GM12878 (cell line): Measurements from ENCODE around the gene VCP. TPM values are rescaled to one million over a fixed set of nuclear protein-coding genes. Genes with fewer than 3 reads are reported as not detected.

Source experiments
- ATAC-seq: fragments of 200-7000 bp; cut with Tn5 transposase; 3 replicates; pipeline ENCODE4 v1.9.1; 2020; ENCODE audit warnings: mild to moderate bottlenecking, moderate library complexity
- BruUV-seq: library from RNA; stranded (reverse); fragments of 400-500 nt; replicated peaks from 2 replicates; lab custom pipeline; 2021; lab: Mats Ljungman, UMichigan
- CTCF ChIA-PET: fragments of 300-600 bp; sonication (Branson Sonifier 250); formaldehyde crosslinking; extraction: SDS; loops from one replicate; lab custom pipeline; 2021; ENCODE audit warnings: inconsistent platforms; lab: Yijun Ruan, JAX
- POLR2A ChIA-PET: fragments of 350-600 bp; formaldehyde crosslinking; extraction: SDS; loops from one replicate; lab custom pipeline; 2021; ENCODE audit warnings: inconsistent platforms; lab: Charles Lee
- RAD21 ChIA-PET: fragments of 300-600 bp; sonication (Branson Sonifier 250); formaldehyde crosslinking; loops from one replicate; lab custom pipeline; 2023; ENCODE audit warnings: antibody characterized with exemption; ENCODE audit not compliant: unreplicated experiment; lab: Charles Lee
- SMC1A ChIA-PET: fragments of 300-600 bp; sonication (Branson Sonifier 250); formaldehyde crosslinking; loops from one replicate; lab custom pipeline; 2023; ENCODE audit not compliant: unreplicated experiment, uncharacterized antibody; lab: Charles Lee
- DNase-seq: peaks from one replicate; pipeline ENCODE4 v3.0.0-alpha.2; 2011; ENCODE audit warnings: low read depth, low spot score
- FAIRE-seq: peaks from 3 replicates; lab custom pipeline; 2011; peaks lifted over from hg19 to GRCh38; lab: Jason Lieb, UNC
- H2AFZ ChIP-seq: 2 replicates; pipeline ENCODE4 v1.6.0; 2011; ENCODE audit warnings: low read depth, low read length, control low read depth; ENCODE audit not compliant: control insufficient read depth
- H3K27ac ChIP-seq: 2 replicates; pipeline ENCODE4 v1.5.1; 2011; ENCODE audit warnings: control low read depth; ENCODE audit not compliant: control insufficient read depth, insufficient read depth
- H3K27me3 ChIP-seq, 2 experiments: replicated peaks in 1 of 2; 2 replicates each; pipeline versions ENCODE4 v1.6.0 to v1.6.1; 2011; ENCODE audit warnings: low read length in 1 of 2; ENCODE audit not compliant: control insufficient read depth in 2 of 2, insufficient read depth in 2 of 2
- H3K36me3 ChIP-seq, 2 experiments: 2 replicates each; pipeline ENCODE4 v1.5.1; 2011; ENCODE audit warnings: low read length in 1 of 2; ENCODE audit not compliant: control insufficient read depth in 2 of 2, insufficient read depth in 2 of 2
- H3K4me1 ChIP-seq: 2 replicates; pipeline ENCODE4 v1.6.1; 2011; ENCODE audit warnings: mild to moderate bottlenecking, low read length, moderate library complexity, mixed read lengths; ENCODE audit not compliant: control insufficient read depth, insufficient read depth
- H3K4me2 ChIP-seq: 2 replicates; pipeline ENCODE4 v1.6.0; 2011; ENCODE audit warnings: control low read depth; ENCODE audit not compliant: control insufficient read depth, insufficient read depth
- H3K4me3 ChIP-seq: fragments of 200-600 bp; sonication (generic); 2 replicates; pipeline ENCODE4 v1.5.1; 2016
- H3K79me2 ChIP-seq: 2 replicates; pipeline ENCODE4 v1.6.0; 2011; ENCODE audit warnings: low read length; ENCODE audit not compliant: control insufficient read depth, insufficient read depth
- H3K9ac ChIP-seq: 2 replicates; pipeline ENCODE4 v1.8.0; 2011; ENCODE audit warnings: low read length, control low read depth, mixed read lengths; ENCODE audit not compliant: control insufficient read depth, insufficient read depth
- H3K9me3 ChIP-seq: replicated peaks from 3 replicates; pipeline ENCODE4 v1.5.1; 2011; ENCODE audit warnings: mild to moderate bottlenecking, low read length; ENCODE audit not compliant: control insufficient read depth, insufficient read depth
- H4K20me1 ChIP-seq: 2 replicates; pipeline ENCODE4 v1.6.0; 2011; ENCODE audit not compliant: control insufficient read depth, insufficient read depth
- BACH1 ChIP-seq: fragments of 450-650 bp; IDR thresholded peaks from 2 replicates; pipeline ENCODE4 v1.6.1; 2017; ENCODE audit warnings: mild to moderate bottlenecking, borderline replicate concordance
- BHLHE40 ChIP-seq, 2 experiments: fragments of 450-650 bp in 1 of 2; IDR thresholded peaks; 2 replicates each; pipeline ENCODE4 v1.6.1; 2011 to 2017; ENCODE audit warnings: low read depth in 2 of 2, borderline replicate concordance in 1 of 2, improper control_type of control experiment in 1 of 2, low read length in 1 of 2, mild to moderate bottlenecking in 1 of 2
- EGR1 ChIP-seq, 2 experiments: IDR thresholded peaks; 1 replicate in 1 of 2; 2 replicates in 1 of 2; pipeline ENCODE4 v1.6.1; 2011 to 2012; ENCODE audit warnings: low read depth in 2 of 2, low read length in 2 of 2, borderline replicate concordance in 1 of 2, mild to moderate bottlenecking in 1 of 2, moderate library complexity in 1 of 2
- EZH2 ChIP-seq: IDR thresholded peaks from 2 replicates; pipeline ENCODE4 v1.6.1; 2012; ENCODE audit warnings: low read depth, mild to moderate bottlenecking, control low read depth, inconsistent platforms, low read length, borderline replicate concordance; ENCODE audit not compliant: control insufficient read depth
- HDGF ChIP-seq: fragments of 450-650 bp; IDR thresholded peaks from 2 replicates; pipeline ENCODE4 v1.6.1; 2016; ENCODE audit warnings: antibody characterized with exemption
- IKZF1 ChIP-seq: fragments of 450-650 bp; conservative IDR thresholded peaks from 2 replicates; pipeline ENCODE4 v1.6.1; 2017; ENCODE audit warnings: antibody characterized with exemption, mild to moderate bottlenecking
- IKZF2 ChIP-seq, 2 experiments: fragments of 450-650 bp; IDR thresholded peaks; 2 replicates each; pipeline ENCODE4 v1.6.1; 2017; ENCODE audit warnings: mild to moderate bottlenecking in 2 of 2, moderate library complexity in 2 of 2
- NR2C1 ChIP-seq: fragments of 450-650 bp; IDR thresholded peaks from 2 replicates; pipeline ENCODE4 v1.6.1; 2017; ENCODE audit warnings: antibody characterized with exemption, mild to moderate bottlenecking, moderate library complexity
- NRF1 ChIP-seq: conservative IDR thresholded peaks from 2 replicates; pipeline ENCODE4 v1.6.1; 2011; ENCODE audit warnings: mild to moderate bottlenecking, low read depth, low read length, improper control_type of control experiment
- RAD21 ChIP-seq: IDR thresholded peaks from 2 replicates; pipeline ENCODE4 v1.6.1; 2011; ENCODE audit warnings: mild to moderate bottlenecking, low read depth, low read length, moderate library complexity; ENCODE audit not compliant: insufficient read depth
- SIN3A ChIP-seq: IDR thresholded peaks from 2 replicates; pipeline ENCODE4 v1.6.1; 2012; ENCODE audit warnings: low read depth, low read length, improper control_type of control experiment
- SREBF2 ChIP-seq: IDR thresholded peaks from 2 replicates; pipeline ENCODE4 v1.6.1; 2012; ENCODE audit warnings: mild to moderate bottlenecking, low read length
- SUPT20H ChIP-seq: IDR thresholded peaks from 2 replicates; pipeline ENCODE4 v1.6.1; 2011; ENCODE audit warnings: low read depth, mild to moderate bottlenecking, low read length, moderate library complexity, borderline replicate concordance; ENCODE audit not compliant: control insufficient read depth
- in situ Hi-C: fragments of 300-500 bp; cut with MboI; formaldehyde crosslinking; loops from 9 replicates; pipeline ENCODE4 v1.14.3; 2018; ENCODE audit warnings: mixed read lengths
- intact Hi-C: fragments of 100-400 bp; cut with micrococcal nuclease; formaldehyde crosslinking; loops from one replicate; pipeline ENCODE4 v1.14.2; 2022; ENCODE audit not compliant: unreplicated experiment
- polyA plus RNA-seq, 11 experiments: library from polyadenylated mRNA; depleted of rRNA in 4 of 11; unstranded in 6 of 11; stranded (reverse) in 5 of 11; fragments of >200 nt; fragmentation: Nextera tagmentation in 4 of 11; fragmentation: Illumina TruSeq in 1 of 11; extraction: Ambion mirVana in 4 of 11; extraction: Trizol in 1 of 11; gene quantifications; 1 replicate in 1 of 11; 2 replicates in 10 of 11; pipeline versions ENCODE4 v1.2.1 to v1.2.3, GENCODE V29; 2011 to 2016; ENCODE audit warnings: inconsistent platforms in 2 of 11, missing spikeins in 2 of 11, low read depth in 1 of 11
- total RNA-seq, 4 experiments: library from RNA; depleted of rRNA in 3 of 4; stranded (reverse); fragments of >200 nt in 3 of 4; fragmentation: Illumina TruSeq in 1 of 4; extraction: Trizol in 1 of 4; gene quantifications; 2 replicates each; pipeline versions ENCODE4 v1.2.1 to v1.2.3, GENCODE V29; 2013 to 2021
- TF ChIP-seq, protein P1 (sequence below): fragments of 450-650 bp; IDR thresholded peaks from 2 replicates; pipeline ENCODE4 v1.6.1; 2016; ENCODE audit warnings: mild to moderate bottlenecking
- TF ChIP-seq, protein P2 (sequence below): IDR thresholded peaks from 2 replicates; pipeline ENCODE4 v1.6.1; 2011; ENCODE audit warnings: mild to moderate bottlenecking, low read depth, low read length, moderate library complexity; ENCODE audit not compliant: insufficient replicate concordance
- TF ChIP-seq, protein P3 (sequence below): fragments of 450-650 bp; formaldehyde crosslinking; IDR thresholded peaks from 2 replicates; pipeline ENCODE4 v1.4.0; 2020; ENCODE audit warnings: mild to moderate bottlenecking, moderate library complexity

VCP gene
- total and polyA plus RNA-seq, 10 of the 15 experiments (the other 5 are each of a cell fraction or from before 2014, with no cell fraction given): 7.4 to 327 (median 244) TPM

DNA sequence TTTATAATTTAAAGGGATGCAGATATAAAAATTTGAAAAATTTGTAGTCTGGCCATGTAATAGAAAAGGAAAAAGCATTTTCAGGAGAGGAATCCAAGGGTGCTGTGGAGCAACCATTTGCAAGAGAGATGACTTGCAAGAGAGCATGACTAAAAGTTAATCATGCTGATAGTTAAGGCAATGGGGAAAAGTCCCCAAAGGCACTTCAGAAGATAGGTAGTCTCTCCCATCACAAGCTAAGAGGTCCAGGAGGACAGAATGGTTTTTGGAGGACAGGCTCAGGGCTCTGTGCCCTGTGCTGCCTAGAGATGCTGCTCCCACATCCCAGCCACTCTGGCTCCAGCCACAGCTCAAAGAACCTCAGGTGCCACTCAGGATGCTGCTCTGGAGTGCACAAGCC, 44.1 kb downstream of the VCP start:
- ChIA-PET POLR2A (interaction anchor here (0.6 kb wide), 1 partner anchor 290 kb away, joined by 3 read pairs; no protein-coding TSS in a partner anchor), RAD21 (interaction anchor here (0.9 kb wide), 1 partner anchor 23 kb away, joined by 3 read pairs; no protein-coding TSS in a partner anchor), CTCF (interaction anchor here (0.6 to 7.2 kb wide), 6 partner anchors 10 to 967 kb away, joined by 3 to 39 read pairs (median 4); partner anchors contain the start of gene PIGO), SMC1A (interaction anchor here (1.3 kb wide), 1 partner anchor 23 kb away, joined by 7 read pairs; no protein-coding TSS in a partner anchor)
- Histone ChIP-seq H3K27me3 (no peaks in the 10 kb centered on the region), H3K4me2 (no peak overlapping the region), H3K4me1 (peaks cover 4% of the 10 kb centered on the region; the same call in 1 of the 2 replicates), H3K27ac (no peak overlapping the region), H3K9ac (no peak overlapping the region), H3K4me3 (no peak overlapping the region), H3K9me3 (no peaks in the 10 kb centered on the region; the same call in 2 of the 3 replicates), H2AFZ (no peak overlapping the region), H4K20me1 (no peaks in the 10 kb centered on the region), H3K36me3 (no peaks in the 10 kb centered on the region), H3K79me2 (no peaks in the 10 kb centered on the region)
- in situ Hi-C loops (no loop called here), intact Hi-C loops (no loop called here)
- ATAC-seq (no peak), DNase-seq (no peak), FAIRE-seq (no peak)
- no TSS peak for BruUV-seq
- TF ChIP-seq NR2C1: no peak
- TF ChIP-seq, protein P1, sequence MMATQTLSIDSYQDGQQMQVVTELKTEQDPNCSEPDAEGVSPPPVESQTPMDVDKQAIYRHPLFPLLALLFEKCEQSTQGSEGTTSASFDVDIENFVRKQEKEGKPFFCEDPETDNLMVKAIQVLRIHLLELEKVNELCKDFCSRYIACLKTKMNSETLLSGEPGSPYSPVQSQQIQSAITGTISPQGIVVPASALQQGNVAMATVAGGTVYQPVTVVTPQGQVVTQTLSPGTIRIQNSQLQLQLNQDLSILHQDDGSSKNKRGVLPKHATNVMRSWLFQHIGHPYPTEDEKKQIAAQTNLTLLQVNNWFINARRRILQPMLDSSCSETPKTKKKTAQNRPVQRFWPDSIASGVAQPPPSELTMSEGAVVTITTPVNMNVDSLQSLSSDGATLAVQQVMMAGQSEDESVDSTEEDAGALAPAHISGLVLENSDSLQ: no peak
- TF ChIP-seq BHLHE40 (IDR thresholded peaks at IDR 0.05; ENCODE audit: borderline replicate concordance in 1 of 2, low read depth in 2 of 2, low read length in 1 of 2): no peak
- no peak for TF ChIP-seq SIN3A
- TF ChIP-seq HDGF: no peak
- no peak for TF ChIP-seq RAD21
- no peak for TF ChIP-seq IKZF2 (IDR thresholded peaks at IDR 0.05)
- no peak for TF ChIP-seq BACH1
- TF ChIP-seq, protein P2, sequence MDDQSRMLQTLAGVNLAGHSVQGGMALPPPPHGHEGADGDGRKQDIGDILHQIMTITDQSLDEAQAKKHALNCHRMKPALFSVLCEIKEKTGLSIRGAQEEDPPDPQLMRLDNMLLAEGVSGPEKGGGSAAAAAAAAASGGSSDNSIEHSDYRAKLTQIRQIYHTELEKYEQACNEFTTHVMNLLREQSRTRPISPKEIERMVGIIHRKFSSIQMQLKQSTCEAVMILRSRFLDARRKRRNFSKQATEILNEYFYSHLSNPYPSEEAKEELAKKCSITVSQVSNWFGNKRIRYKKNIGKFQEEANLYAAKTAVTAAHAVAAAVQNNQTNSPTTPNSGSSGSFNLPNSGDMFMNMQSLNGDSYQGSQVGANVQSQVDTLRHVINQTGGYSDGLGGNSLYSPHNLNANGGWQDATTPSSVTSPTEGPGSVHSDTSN: no peak
- no peak for TF ChIP-seq EGR1 (IDR thresholded peaks at IDR 0.05; ENCODE audit: borderline replicate concordance in 1 of 2, low read depth in 2 of 2, low read length in 2 of 2)
- TF ChIP-seq IKZF1: no peak
- no peak for TF ChIP-seq NRF1
- TF ChIP-seq, protein P3, sequence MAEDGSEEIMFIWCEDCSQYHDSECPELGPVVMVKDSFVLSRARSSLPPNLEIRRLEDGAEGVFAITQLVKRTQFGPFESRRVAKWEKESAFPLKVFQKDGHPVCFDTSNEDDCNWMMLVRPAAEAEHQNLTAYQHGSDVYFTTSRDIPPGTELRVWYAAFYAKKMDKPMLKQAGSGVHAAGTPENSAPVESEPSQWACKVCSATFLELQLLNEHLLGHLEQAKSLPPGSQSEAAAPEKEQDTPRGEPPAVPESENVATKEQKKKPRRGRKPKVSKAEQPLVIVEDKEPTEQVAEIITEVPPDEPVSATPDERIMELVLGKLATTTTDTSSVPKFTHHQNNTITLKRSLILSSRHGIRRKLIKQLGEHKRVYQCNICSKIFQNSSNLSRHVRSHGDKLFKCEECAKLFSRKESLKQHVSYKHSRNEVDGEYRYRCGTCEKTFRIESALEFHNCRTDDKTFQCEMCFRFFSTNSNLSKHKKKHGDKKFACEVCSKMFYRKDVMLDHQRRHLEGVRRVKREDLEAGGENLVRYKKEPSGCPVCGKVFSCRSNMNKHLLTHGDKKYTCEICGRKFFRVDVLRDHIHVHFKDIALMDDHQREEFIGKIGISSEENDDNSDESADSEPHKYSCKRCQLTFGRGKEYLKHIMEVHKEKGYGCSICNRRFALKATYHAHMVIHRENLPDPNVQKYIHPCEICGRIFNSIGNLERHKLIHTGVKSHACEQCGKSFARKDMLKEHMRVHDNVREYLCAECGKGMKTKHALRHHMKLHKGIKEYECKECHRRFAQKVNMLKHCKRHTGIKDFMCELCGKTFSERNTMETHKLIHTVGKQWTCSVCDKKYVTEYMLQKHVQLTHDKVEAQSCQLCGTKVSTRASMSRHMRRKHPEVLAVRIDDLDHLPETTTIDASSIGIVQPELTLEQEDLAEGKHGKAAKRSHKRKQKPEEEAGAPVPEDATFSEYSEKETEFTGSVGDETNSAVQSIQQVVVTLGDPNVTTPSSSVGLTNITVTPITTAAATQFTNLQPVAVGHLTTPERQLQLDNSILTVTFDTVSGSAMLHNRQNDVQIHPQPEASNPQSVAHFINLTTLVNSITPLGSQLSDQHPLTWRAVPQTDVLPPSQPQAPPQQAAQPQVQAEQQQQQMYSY: no peak
- no peak for TF ChIP-seq SUPT20H
- TF ChIP-seq SREBF2: no peak
- TF ChIP-seq EZH2: no peak
